NCI-H146 (cell line): ENCODE results near the gene ESR2.
"Not testable (repeated sequence)": the region's sequence is repeated elsewhere in the genome, so short reads cannot be mapped to it uniquely, and the experiment has no call there.

Source experiments
- DNase-seq: peaks from one replicate; lab custom pipeline; 2025; lab: John Stamatoyannopoulos, UW

ESR2 gene

DNA sequence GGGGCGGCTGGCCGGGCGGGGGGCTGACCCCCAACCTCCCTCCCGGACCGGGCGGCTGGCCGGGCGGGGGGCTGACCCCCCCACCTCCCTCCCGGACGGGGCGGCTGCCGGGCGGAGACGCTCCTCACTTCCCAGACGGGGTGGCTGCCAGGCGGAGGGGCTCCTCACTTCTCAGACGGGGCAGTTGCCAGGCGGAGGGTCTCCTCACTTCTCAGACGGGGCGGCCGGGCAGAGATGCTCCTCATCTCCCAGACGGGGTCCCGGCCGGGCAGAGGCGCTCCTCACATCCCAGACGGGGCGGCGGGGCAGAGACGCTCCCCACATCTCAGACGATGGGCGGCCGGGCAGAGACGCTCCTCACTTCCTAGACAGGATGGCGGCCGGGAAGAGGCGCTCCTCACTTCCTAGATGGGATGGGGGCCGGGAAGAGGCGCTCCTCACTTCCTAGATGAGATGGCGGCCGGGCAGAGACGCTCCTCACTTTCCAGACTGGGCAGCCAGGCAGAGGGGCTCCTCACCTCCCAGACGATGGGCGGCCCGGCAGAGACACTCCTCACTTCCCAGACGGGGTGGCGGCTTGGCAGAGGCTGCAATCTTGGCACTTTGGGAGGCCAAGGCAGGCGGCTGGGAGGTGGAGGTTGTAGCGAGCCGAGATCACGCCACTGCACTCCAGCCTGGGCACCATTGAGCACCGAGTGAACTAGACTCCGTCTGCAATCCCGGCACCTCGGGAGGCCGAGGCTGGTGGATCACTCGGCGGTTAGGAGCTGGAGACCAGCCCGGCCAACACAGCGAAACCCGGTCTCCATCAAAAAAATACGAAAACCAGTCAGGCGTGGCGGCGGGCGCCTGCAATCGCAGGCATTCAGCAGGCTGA is 256.1 kb downstream of the ESR2 start:
- not testable (repeated sequence) for DNase-seq

DNA sequence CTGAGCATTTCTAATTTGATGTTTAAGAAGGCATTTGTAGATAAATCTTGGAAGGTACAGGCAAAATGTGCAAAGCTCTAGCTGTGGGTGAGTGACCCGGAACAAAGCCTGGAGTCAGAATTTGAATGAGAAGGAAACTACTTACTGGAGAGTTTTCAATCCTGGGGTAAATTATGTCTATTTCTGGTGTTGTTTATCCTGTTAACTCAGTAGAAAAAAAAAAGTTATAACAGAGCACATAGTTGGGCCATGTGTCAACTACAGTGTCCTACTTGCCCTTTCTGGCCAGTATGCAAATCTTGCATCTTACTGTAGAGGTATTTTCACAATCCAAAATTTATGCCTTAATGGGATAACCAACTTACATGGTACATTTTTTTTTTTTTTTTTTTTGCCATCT is 259.0 kb downstream of the ESR2 start:
- DNase-seq, result no peak
